Mesodermal cell (in vitro differentiated cells): ENCODE measurements around the gene OVAAL. TPM values are rescaled to one million over a fixed set of nuclear protein-coding genes. Genes with fewer than 3 reads are reported as not detected.

Experiments used
- H3K27ac ChIP-seq: 2 replicates; pipeline ENCODE4 v1.7.0; 2013; ENCODE audit warnings: mild to moderate bottlenecking, low read depth, low read length, moderate library complexity; ENCODE audit not compliant: severe bottlenecking
- H3K36me3 ChIP-seq: 2 replicates; pipeline ENCODE4 v1.7.1; 2013; ENCODE audit warnings: mild to moderate bottlenecking, low read length, moderate library complexity; ENCODE audit not compliant: control insufficient read depth, insufficient read depth
- H3K4me1 ChIP-seq: one replicate; pipeline ENCODE4 v1.7.1; 2013; ENCODE audit warnings: mild to moderate bottlenecking, low read length; ENCODE audit not compliant: insufficient read depth, control insufficient read depth, poor library complexity, severe bottlenecking
- H3K4me3 ChIP-seq: 2 replicates; pipeline ENCODE4 v1.7.0; 2013; ENCODE audit warnings: low read length, control low read depth, mild to moderate bottlenecking; ENCODE audit not compliant: insufficient read depth, poor library complexity, severe bottlenecking; ENCODE audit errors: extremely low read depth
- H3K9me3 ChIP-seq: 2 replicates; pipeline ENCODE4 v1.7.1; 2013; ENCODE audit warnings: mild to moderate bottlenecking, low read length, moderate library complexity; ENCODE audit not compliant: control insufficient read depth
- WGBS, 2 experiments: methylation state at CpG; one replicate each; pipeline ENCODE4 v1.1.5; 2013; ENCODE audit warnings: missing lambda C conversion rate in 2 of 2; ENCODE audit not compliant: insufficient coverage in 2 of 2; 5-methylcytosine and 5-hydroxymethylcytosine counted together
- polyA plus RNA-seq, 2 experiments: library from polyadenylated mRNA; stranded (reverse); fragments of 50-300 nt; gene quantifications; one replicate each; pipeline ENCODE4 v1.2.3, GENCODE V29; 2013

Gene OVAAL
- polyA plus RNA-seq (2013, experiment 1 of 2) = not detected
- not detected for polyA plus RNA-seq (2013, experiment 2 of 2)

DNA sequence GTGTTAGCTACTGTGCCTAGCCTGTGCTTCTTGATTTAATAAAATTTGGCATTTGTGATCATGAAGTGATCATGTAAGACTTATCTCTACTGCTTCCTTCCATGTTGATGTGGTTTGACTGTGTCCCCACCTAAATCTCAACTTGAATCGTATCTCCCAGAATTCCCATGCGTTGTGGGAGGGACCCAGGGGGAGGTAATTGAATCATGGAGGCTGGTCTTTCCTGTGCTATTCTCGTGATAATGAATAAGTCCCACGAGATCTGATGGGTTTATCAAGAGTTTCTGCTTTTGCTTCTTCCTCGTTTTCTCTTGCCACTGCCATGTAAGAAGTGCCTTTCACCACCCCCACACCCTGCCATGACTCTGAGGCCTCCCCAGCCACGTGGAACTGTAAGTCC lies at the start of gene OVAAL:
Gene OVAAL (plus strand): TSS at position 301 of the 400 bp plus-strand sequence.
- H3K4me3 ChIP-seq = no peak within 1 kb of the TSS
- no peaks in the 10 kb centered on the region for H3K36me3 ChIP-seq
- peaks cover 11% of the 10 kb centered on the region for H3K4me1 ChIP-seq
- WGBS, 2 experiments = 78 to 100% methylated on average over 1 to 4 of the region's 6 CpGs
- no peak within 1 kb of the TSS for H3K27ac ChIP-seq
- H3K9me3 ChIP-seq = no peaks in the 10 kb centered on the region

DNA sequence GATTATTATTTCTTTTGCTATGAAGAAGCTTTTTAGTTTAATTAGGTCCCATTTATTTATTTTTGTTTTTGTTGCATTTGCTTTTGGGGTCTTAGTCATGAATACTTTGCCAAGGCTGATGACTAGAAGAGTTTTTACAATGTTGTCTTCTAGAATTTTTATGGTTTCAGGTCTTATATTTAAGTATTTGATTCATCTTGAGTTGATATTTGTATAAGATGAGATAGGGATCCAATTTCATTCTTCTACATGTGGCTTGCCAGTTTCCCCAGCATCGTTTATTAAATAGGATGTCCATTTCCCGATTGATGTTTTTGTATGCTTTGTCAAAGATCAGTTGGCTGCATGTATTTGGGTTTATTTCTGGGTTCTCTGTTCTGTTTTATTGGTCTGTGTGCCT lies 47.9 kb upstream of the OVAAL start:
- Histone ChIP-seq H3K36me3 (no peaks in the 10 kb centered on the region), H3K9me3 (peaks cover 15% of the 10 kb centered on the region), H3K27ac (no peak overlapping the region), H3K4me3 (no peak overlapping the region), H3K4me1 (peaks cover under 1% of the 10 kb centered on the region)
- 90 to 100% methylated on average over 1 to 2 of the region's 2 CpGs for WGBS, 2 experiments

DNA sequence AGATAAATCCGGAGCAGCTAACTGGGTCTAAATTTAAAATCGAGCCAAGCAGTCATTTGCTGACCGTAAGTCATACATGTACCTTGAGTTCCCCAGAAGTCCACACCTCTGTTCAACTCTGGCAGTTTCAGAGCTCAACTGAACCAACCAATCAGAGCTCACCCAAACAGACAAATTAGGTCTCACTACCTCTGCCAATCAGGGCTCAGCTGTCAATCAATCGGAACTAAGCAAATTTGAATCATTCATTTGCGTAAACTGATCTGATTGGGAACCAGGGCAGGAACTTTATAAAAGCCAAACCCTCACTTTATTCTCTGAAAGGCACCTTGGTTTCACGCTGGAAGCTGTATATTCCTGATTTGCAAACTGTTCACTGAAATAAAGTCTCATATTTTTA lies 45.2 kb upstream of the OVAAL start:
- Histone ChIP-seq H3K36me3 (no peaks in the 10 kb centered on the region), H3K27ac (no peak overlapping the region), H3K9me3 (peaks cover 8% of the 10 kb centered on the region), H3K4me1 (peaks cover 8% of the 10 kb centered on the region), H3K4me3 (no peak overlapping the region)
- 94 to 96% methylated on average over 6 of the region's 6 CpGs for WGBS, 2 experiments

DNA sequence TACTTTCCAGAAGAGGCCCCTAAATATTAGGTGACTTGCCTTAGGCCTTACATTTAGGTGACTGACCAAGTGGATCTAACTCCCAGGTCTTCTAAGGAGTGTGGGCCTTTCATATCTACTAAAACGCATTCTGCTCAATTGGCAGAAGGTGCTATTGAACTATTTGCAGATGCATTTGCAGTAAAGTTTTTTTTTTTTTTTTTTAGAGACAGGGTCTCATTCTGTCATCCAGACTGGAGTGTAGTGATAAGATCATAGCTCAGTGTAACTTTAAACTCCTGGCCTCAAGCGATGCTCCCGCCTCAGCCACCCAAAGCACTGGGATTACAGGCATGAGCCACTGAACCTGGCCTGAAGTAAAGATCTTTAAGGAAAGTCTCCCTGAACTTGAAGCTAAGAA lies 43.4 kb upstream of the OVAAL start:
- 83 to 100% methylated on average over 2 of the region's 3 CpGs for WGBS, 2 experiments
- H3K36me3 ChIP-seq = no peaks in the 10 kb centered on the region
- H3K4me1 ChIP-seq = peaks cover 17% of the 10 kb centered on the region
- no peak overlapping the region for H3K4me3 ChIP-seq
- H3K27ac ChIP-seq = peak overlapping the region; percentile 13
- H3K9me3 ChIP-seq = no peaks in the 10 kb centered on the region

DNA sequence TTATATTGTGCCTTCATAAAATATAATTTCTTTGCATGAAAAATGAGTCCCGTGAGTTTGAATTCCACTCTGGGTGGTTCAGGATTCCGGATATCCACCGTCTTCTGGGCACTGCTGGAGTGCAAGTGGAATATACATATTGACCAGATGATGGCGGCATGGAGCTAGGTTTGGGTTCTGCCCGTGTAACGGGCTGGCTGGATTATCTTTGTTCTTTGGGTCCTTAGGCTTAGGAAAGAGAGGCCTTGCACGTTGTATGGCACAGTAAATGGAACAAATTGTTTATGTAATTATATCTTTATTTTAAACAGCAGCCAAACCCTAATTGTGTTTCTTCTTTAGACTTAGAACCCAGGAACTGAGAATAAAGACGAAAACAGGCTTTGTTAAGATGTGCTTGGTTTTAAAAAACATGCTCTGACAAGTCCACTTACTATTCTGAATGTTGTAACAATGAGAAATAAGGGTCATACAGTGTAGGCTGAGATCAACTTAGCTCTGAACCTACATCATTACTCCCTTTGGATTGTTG lies 42.8 kb upstream of the OVAAL start:
- 27% methylated on average over 3 of the region's 8 CpGs; no CpG with 5 or more reads in 1 of the 2 experiments for WGBS, 2 experiments
- no peaks in the 10 kb centered on the region for H3K9me3 ChIP-seq
- no peaks in the 10 kb centered on the region for H3K36me3 ChIP-seq
- no peak overlapping the region for H3K4me3 ChIP-seq
- H3K27ac ChIP-seq = peak overlapping the region; percentile 49
- H3K4me1 ChIP-seq = peaks cover 19% of the 10 kb centered on the region

DNA sequence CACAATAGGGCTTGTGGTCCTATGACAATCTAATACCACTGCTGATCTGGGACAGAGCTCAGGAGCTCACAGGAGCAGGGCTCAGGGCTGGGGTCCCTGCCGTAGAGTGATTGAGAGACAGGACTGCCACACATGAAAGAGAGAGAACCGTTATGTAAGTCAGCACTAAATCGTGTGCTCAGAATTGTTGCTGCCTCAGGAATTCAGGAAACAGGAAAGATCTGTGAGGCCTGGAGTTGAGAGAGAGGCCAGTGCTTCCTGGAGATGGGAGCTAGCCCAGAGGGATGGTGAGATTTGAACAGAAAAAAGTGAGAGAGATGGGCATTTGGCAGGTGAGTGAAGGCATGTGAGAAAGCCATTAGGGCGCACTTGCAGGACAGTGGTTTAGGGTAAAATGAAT lies 38.9 kb upstream of the OVAAL start:
- Histone ChIP-seq H3K4me3 (no peak overlapping the region), H3K27ac (peak overlapping the region; percentile 29), H3K4me1 (peaks cover 31% of the 10 kb centered on the region), H3K9me3 (no peaks in the 10 kb centered on the region), H3K36me3 (no peaks in the 10 kb centered on the region)
- WGBS, 2 experiments = 58 to 59% methylated on average over 4 of the region's 4 CpGs

DNA sequence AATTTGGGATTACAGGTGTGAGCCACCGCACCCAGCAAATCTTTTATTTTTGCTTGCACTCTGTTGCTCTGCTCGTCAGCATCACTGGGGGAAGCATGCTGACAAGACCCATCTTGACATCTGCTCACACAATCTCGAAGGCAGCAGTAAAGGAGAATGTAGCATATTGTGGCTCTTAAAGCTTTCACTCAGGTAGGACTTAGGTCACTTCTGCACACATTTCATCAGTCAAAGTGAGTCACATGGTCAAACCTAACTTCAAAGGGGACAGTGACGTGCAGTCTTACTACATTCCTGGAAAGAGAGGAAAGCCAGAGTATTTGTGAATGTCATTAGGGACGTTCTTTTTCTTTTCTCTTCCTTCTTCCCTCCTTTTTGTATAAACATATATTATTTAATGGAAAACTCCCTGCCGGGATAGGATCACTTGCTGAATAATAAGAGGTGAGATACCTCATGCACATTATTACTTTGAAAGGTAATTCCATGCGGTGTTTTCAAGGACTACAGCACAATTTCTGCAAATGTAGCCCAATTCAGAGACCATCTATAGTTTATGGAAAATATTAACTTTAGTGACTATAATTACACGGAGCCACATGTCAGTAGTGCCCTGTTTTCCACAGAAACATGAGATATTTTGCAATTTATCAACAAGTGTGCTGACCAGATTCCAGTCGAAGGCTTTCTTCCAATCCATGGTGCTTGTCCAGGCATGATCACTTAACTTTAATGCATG lies 37.1 kb upstream of the OVAAL start:
- WGBS, 2 experiments = 78 to 100% methylated on average over 2 to 3 of the region's 9 CpGs
- no peaks in the 10 kb centered on the region for H3K36me3 ChIP-seq
- H3K27ac ChIP-seq = peak overlapping the region; percentile 62
- H3K9me3 ChIP-seq = no peaks in the 10 kb centered on the region
- H3K4me1 ChIP-seq = peaks cover 35% of the 10 kb centered on the region
- no peak overlapping the region for H3K4me3 ChIP-seq

DNA sequence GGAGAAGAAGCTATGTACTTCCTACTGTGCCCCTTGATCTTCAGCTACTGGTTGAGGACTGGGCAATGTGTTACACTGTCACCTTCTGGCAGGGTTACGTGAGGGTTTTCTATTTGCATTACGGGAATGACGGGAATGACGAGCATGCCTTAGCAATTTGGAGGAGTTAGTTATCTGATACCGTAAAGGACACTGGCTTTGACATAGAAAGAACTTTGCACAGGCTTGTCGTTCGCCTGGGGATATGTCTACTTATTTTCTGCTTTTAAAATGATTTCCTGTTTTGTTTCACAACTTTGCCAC lies 36.6 kb upstream of the OVAAL start:
- WGBS, 2 experiments = 66 to 68% methylated on average over 5 of the region's 7 CpGs
- H3K27ac ChIP-seq = no peak overlapping the region
- no peaks in the 10 kb centered on the region for H3K36me3 ChIP-seq
- no peaks in the 10 kb centered on the region for H3K9me3 ChIP-seq
- peaks cover 39% of the 10 kb centered on the region for H3K4me1 ChIP-seq
- H3K4me3 ChIP-seq = no peak overlapping the region

DNA sequence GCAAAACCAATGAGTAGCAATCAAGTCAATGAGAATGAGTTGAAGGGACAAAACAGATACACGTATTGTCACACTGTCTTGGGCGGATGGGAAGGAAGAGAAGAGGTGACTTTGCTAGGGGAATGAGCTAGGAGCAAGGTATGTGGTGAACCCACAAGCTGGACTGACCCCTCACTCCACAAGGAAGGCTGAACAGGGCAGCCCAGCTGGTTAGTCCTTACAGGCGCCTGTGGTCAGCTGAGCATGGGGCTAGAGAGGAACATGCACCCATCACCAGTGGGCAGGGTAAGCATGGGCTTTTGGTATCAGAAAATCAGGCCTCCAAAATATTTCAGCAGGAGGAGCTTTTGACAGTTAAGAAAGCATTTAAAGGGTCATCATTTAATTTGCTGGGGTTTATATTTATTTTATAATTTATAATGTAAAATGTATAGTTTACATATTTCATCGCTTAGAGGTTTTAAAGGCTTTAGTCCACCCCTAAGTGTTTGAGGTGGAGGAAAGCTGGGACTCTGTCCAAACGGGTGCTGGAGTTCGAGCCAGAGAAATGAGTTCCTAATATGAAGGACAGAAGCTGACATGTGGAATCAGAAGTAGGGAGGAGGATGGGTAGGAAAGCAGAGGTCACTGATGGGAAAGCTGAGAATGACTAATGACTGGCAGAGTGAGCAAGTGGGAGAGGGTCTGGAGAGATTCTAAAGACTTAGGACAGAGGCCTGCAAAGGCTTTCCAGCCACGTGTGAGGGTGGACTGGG lies 34.4 kb upstream of the OVAAL start:
- Histone ChIP-seq H3K4me3 (no peak overlapping the region), H3K4me1 (peaks cover 44% of the 10 kb centered on the region), H3K36me3 (no peaks in the 10 kb centered on the region), H3K9me3 (no peaks in the 10 kb centered on the region), H3K27ac (no peak overlapping the region)
- WGBS, 2 experiments = 86 to 88% methylated on average over 5 of the region's 7 CpGs

DNA sequence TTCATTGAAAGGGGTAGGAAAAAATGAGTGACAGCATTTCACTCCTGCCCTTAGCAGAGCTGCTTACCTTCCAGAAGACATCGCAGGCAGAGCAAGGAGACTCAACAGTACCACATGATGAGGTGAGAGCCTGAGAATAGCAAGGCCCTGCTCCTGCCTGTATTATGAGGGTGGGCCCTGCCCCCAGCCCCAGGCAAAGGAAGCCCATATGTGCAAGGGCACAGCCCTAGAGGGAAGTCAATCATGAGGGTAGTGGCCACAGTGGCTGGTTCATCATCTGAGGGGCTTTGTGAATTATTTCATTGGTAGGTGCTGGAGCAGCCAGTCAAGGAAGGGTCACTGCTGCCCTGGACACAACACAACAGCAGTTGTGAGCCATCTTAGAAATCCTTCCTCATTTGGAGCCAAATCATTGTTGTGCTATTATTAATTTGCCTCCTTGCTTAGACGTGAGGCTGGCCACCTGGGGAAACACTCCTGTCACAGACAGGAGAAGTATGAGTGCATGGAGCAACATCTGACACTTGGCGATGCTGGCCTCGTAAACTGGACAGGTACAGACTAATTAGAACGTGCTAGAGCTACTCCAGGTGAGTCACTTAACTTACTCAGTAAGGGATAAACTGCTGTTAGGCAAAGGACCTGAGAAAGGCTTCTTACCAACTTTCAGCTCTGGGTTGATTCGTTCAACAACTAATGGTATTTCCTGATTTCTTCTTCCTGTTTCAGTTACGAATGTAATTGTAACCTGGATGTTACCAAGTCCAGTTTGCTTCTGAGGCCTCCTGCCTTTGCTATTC lies 33.6 kb upstream of the OVAAL start:
- Histone ChIP-seq H3K4me3 (no peak overlapping the region), H3K4me1 (peaks cover 38% of the 10 kb centered on the region), H3K27ac (no peak overlapping the region), H3K9me3 (no peaks in the 10 kb centered on the region), H3K36me3 (no peaks in the 10 kb centered on the region)
- 82 to 89% methylated on average over 5 to 6 of the region's 7 CpGs for WGBS, 2 experiments
